Prostate gland (tissue), 2 donors: ENCODE measurements around the gene ESPNL. TPM values are rescaled to one million over a fixed set of nuclear protein-coding genes. Genes with fewer than 3 reads are reported as not detected.

Experiments
- DNase-seq: peaks from one replicate; pipeline ENCODE4 v3.0.0-alpha.2; 2019; ENCODE audit warnings: low spot score
- H3K27ac ChIP-seq, 2 donors: fragments of 200-600 bp; sonication (generic); 2 replicates each; pipeline ENCODE4 v1.5.1; 2017 to 2019
- H3K27me3 ChIP-seq: fragments of 200-600 bp; sonication (generic); replicated peaks from 2 replicates; pipeline ENCODE4 v1.5.1; 2019; ENCODE audit not compliant: insufficient read depth
- H3K36me3 ChIP-seq, 2 donors: fragments of 200-600 bp; sonication (generic); 1 replicate in 1 of 2; 2 replicates in 1 of 2; pipeline versions ENCODE4 v1.5.1 to v1.8.1; 2017 to 2019
- H3K4me1 ChIP-seq: fragments of 200-600 bp; sonication (generic); replicated peaks from 2 replicates; pipeline ENCODE4 v1.5.1; 2019
- H3K4me3 ChIP-seq, 2 donors: fragments of 200-600 bp; sonication (generic); 2 replicates each; pipeline ENCODE4 v1.5.1; 2017 to 2019
- H3K9me3 ChIP-seq: fragments of 200-600 bp; sonication (generic); 2 replicates; pipeline ENCODE4 v1.5.1; 2017
- CTCF ChIP-seq, 4 experiments: fragments of 200-600 bp in 2 of 4; fragments of 450-650 bp in 2 of 4; sonication (generic) in 2 of 4; IDR thresholded peaks; 1 replicate in 3 of 4; 2 replicates in 1 of 4; pipeline ENCODE4 v1.5.1; 2016 to 2019; ENCODE audit warnings: antibody characterized with exemption in 4 of 4, mild to moderate bottlenecking in 2 of 4, moderate library complexity in 2 of 4
- POLR2A ChIP-seq: fragments of 450-650 bp; IDR thresholded peaks from one replicate; pipeline ENCODE4 v1.6.1; 2016; ENCODE audit warnings: antibody characterized with exemption, mild to moderate bottlenecking
- POLR2AphosphoS5 ChIP-seq: sonication (generic); formaldehyde crosslinking; IDR thresholded peaks from one replicate; pipeline ENCODE4 v1.6.1; 2017; ENCODE audit warnings: antibody characterized with exemption
- WGBS: methylation state at CpG from one replicate; pipeline ENCODE4 v1.1.5; 2018; 5-methylcytosine and 5-hydroxymethylcytosine counted together
- intact Hi-C: fragments of 100-400 bp; cut with DNase I; formaldehyde crosslinking; loops from one replicate; pipeline ENCODE4 v1.14.2; 2022
- total RNA-seq, 2 donors: library from RNA; depleted of rRNA; stranded (reverse); fragments of >200 nt; gene quantifications; one replicate each; pipeline ENCODE4 v1.1.0, GENCODE V29; 2016

Gene ESPNL
- total RNA-seq, 2 donors from 2014 or later: 0.68 to 3.9 TPM

DNA sequence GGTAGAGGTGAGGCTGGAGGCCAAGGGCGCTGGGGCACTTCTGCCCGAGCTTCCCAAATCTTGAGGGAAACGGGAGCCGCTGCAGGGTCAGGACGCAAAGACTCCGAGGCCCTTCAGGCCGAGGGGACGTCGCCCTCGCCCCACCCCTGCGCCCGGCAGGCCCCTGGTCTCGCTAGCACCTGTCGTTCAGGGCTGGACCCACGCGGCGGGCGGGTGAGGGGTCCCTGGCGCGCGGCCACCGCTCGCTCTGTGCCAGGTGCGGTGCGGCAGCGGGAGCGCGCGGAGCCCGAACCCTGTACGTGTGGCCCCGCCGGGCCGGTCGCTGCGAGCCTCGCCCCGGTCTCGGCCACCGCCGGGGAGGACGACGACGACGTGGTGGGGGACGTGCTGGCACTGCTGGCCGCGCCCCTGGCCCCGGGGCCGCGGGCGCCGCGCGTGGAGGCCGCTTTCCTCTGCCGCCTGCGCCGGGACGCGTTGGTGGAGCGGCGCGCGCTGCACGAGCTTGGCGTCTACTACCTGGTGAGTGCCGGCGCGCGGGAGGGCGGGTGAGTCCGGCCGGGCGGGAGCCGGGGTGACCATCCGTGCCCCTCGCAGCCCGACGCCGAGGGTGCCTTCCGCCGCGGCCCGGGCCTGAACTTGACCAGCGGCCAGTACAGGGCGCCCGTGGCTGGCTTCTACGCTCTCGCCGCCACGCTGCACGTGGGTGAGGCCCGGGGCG is 63.5 kb downstream of the ESPNL start:
- DNase-seq: no peak

GRCh38 chr2:238164906-238165287 is 64.8 kb downstream of the ESPNL start:
- Histone ChIP-seq H3K27ac (no peak overlapping the region), H3K27me3 (peaks cover 5% of the 10 kb centered on the region), H3K4me1 (no peaks in the 10 kb centered on the region), H3K4me3 (no peak overlapping the region), H3K36me3 (no peaks in the 10 kb centered on the region), H3K9me3 (no peaks in the 10 kb centered on the region)
- intact Hi-C loops: loop anchor here (10.0 kb wide), 1 partner anchor 310 kb away; the partner anchor contains the start of gene RAMP1
- DNase-seq: no peak
- TF ChIP-seq POLR2AphosphoS5 (no peak), POLR2A (no peak), CTCF (IDR thresholded peaks at IDR 0.05) (no peak)
- WGBS: 90% methylated on average over 8 of the region's 8 CpGs

More for the DNA sequence above, 63.5 kb downstream of the ESPNL start:
- Histone ChIP-seq H3K36me3 (no peaks in the 10 kb centered on the region), H3K27ac (no peak overlapping the region), H3K4me3 (peak overlapping the region in 1 of 2 donors; percentile 20), H3K9me3 (no peaks in the 10 kb centered on the region), H3K27me3 (peaks cover 5% of the 10 kb centered on the region), H3K4me1 (no peaks in the 10 kb centered on the region)
- WGBS: 5% methylated on average over 46 of the region's 95 CpGs
- TF ChIP-seq CTCF (IDR thresholded peaks at IDR 0.05): no peak
- intact Hi-C loops: loop anchor here (10.0 kb wide), 1 partner anchor 309 kb away; the partner anchor contains the start of gene RAMP1

DNA sequence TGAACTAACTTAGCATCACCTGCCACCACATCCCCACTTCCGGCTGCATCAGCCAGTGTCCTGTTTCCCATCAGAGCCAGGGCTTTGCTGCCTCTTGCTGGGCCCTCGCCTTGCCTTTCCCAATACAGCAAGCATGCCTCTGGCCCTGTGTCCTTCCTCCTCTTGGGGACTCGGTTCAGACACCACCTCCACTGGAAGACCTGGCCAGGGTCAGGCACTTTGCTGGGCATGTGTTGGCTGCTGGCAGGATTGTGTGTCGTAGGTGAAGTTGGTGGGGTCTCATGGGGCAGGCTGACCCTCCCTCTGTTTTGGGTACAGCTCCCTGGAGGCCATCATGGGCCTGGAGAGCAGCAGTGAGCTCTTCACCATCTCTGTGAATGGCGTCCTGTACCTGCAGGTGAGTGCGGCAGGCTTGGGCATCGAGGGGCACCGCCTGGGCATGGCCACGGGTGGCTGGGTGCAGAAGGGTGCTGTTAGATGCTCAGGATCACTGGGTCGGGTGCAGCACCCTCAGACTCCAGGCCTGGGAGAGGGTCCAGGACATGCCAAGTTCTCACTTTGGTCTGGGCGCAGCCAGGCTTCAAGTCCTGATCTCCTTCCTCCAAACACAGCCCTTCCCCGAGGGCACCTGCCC is 65.3 kb downstream of the ESPNL start:
- no peaks in the 10 kb centered on the region for H3K4me1 ChIP-seq
- DNase-seq: no peak
- TF ChIP-seq POLR2AphosphoS5 (no peak), POLR2A (no peak), CTCF (IDR thresholded peaks at IDR 0.05) (no peak)
- intact Hi-C loops: loop anchor here (10.0 kb wide), 1 partner anchor 311 kb away; the partner anchor contains the start of gene RAMP1
- no peaks in the 10 kb centered on the region for H3K36me3 ChIP-seq
- WGBS: 91% methylated on average over 11 of the region's 12 CpGs
- no peak overlapping the region for H3K27ac ChIP-seq
- H3K4me3 ChIP-seq: no peak overlapping the region
- H3K9me3 ChIP-seq: no peaks in the 10 kb centered on the region
- peaks cover 5% of the 10 kb centered on the region for H3K27me3 ChIP-seq

- no peaks in the 10 kb centered on the region for H3K36me3 ChIP-seq
- no peak overlapping the region for H3K27ac ChIP-seq
- H3K4me3 ChIP-seq: no peak overlapping the region
- H3K27me3 ChIP-seq: peaks cover 5% of the 10 kb centered on the region
- TF ChIP-seq POLR2A (no peak), CTCF (IDR thresholded peaks at IDR 0.05) (no peak), POLR2AphosphoS5 (no peak)
- H3K9me3 ChIP-seq: no peaks in the 10 kb centered on the region
- 83% methylated on average over 21 of the region's 24 CpGs for WGBS
- no peak for DNase-seq
- H3K4me1 ChIP-seq: no peaks in the 10 kb centered on the region
- intact Hi-C loops: loop anchor here (10.0 kb wide), 1 partner anchor 312 kb away; the partner anchor contains the start of gene RAMP1
Measured at GRCh38 chr2:238166391-238167343, 66.5 kb downstream of the ESPNL start.
